ENCODE results near the gene JAZF1. TPM values are rescaled to one million over a fixed set of nuclear protein-coding genes. Genes with fewer than 3 reads are reported as not detected.
"Not testable (repeated sequence)": the region's sequence is repeated elsewhere in the genome, so short reads cannot be mapped to it uniquely, and the experiment has no call there.

The JAZF1 gene
- total RNA-seq, 2 donors from 2014 or later: 9.3 to 37.4 TPM

- no peaks in the 10 kb centered on the region for H3K27me3 ChIP-seq (replicated peaks; ENCODE audit: insufficient read depth)
- 73% methylated on average over 7 of the region's 7 CpGs for WGBS
- no peak overlapping the region for H3K4me3 ChIP-seq
- intact Hi-C loops (cut with DNase I): loop anchor here (5.0 kb wide), 1 partner anchor 91 kb away; no protein-coding TSS in a partner anchor
- no peak for DNase-seq (ENCODE audit: low spot score)
- H3K4me1 ChIP-seq (replicated peaks): no peaks in the 10 kb centered on the region
- H3K36me3 ChIP-seq: no peaks in the 10 kb centered on the region
- no peak overlapping the region for H3K27ac ChIP-seq
- TF ChIP-seq POLR2A (IDR thresholded peaks at IDR 0.05) (no peak), POLR2AphosphoS5 (IDR thresholded peaks at IDR 0.05) (no peak), CTCF (IDR thresholded peaks at IDR 0.05) (no peak)
- no peaks in the 10 kb centered on the region for H3K9me3 ChIP-seq
Measured at GRCh38 chr7:28018020-28018419, 162.6 kb downstream of the JAZF1 start.

GRCh38 chr7:28017372-28017771, 163.2 kb downstream of the JAZF1 start:
- intact Hi-C loops (cut with DNase I): loop anchor here (5.0 kb wide), 1 partner anchor 90 kb away; no protein-coding TSS in a partner anchor
- 88% methylated on average over 4 of the region's 4 CpGs for WGBS

GRCh38 chr7:28016297-28016696, 164.3 kb downstream of the JAZF1 start:
- Histone ChIP-seq H3K9me3 (no peaks in the 10 kb centered on the region), H3K36me3 (no peaks in the 10 kb centered on the region), H3K4me3 (no peak overlapping the region), H3K27me3 (replicated peaks; ENCODE audit: insufficient read depth) (no peaks in the 10 kb centered on the region), H3K27ac (no peak overlapping the region), H3K4me1 (replicated peaks) (no peaks in the 10 kb centered on the region)
- no peak for DNase-seq (ENCODE audit: low spot score)
- WGBS: 63% methylated on average over 2 of the region's 2 CpGs
- intact Hi-C loops (cut with DNase I): loop anchor here (5.0 kb wide), 1 partner anchor 89 kb away; no protein-coding TSS in a partner anchor
- TF ChIP-seq POLR2AphosphoS5 (IDR thresholded peaks at IDR 0.05): no peak
- TF ChIP-seq CTCF (IDR thresholded peaks at IDR 0.05): no peak
- TF ChIP-seq POLR2A (IDR thresholded peaks at IDR 0.05): no peak

More at GRCh38 chr7:28017372-28017771, 163.2 kb downstream of the JAZF1 start:
- Histone ChIP-seq H3K4me3 (no peak overlapping the region), H3K27me3 (replicated peaks; ENCODE audit: insufficient read depth) (no peaks in the 10 kb centered on the region), H3K9me3 (no peaks in the 10 kb centered on the region), H3K27ac (no peak overlapping the region), H3K36me3 (no peaks in the 10 kb centered on the region), H3K4me1 (replicated peaks) (no peaks in the 10 kb centered on the region)
- no peak for DNase-seq (ENCODE audit: low spot score)
- TF ChIP-seq POLR2A (IDR thresholded peaks at IDR 0.05) (no peak), POLR2AphosphoS5 (IDR thresholded peaks at IDR 0.05) (no peak)

- Histone ChIP-seq H3K9me3 (no peaks in the 10 kb centered on the region), H3K4me1 (replicated peaks) (no peaks in the 10 kb centered on the region), H3K36me3 (no peaks in the 10 kb centered on the region), H3K27me3 (replicated peaks; ENCODE audit: insufficient read depth) (no peaks in the 10 kb centered on the region), H3K27ac (no peak overlapping the region), H3K4me3 (no peak overlapping the region)
- TF ChIP-seq CTCF (IDR thresholded peaks at IDR 0.05) (no peak), POLR2A (IDR thresholded peaks at IDR 0.05) (no peak), POLR2AphosphoS5 (IDR thresholded peaks at IDR 0.05) (no peak)
- DNase-seq (ENCODE audit: low spot score): no peak
- 73% methylated on average over 4 of the region's 4 CpGs for WGBS
- intact Hi-C loops (cut with DNase I): loop anchor here (5.0 kb wide), 1 partner anchor 88 kb away; no protein-coding TSS in a partner anchor
Measured at GRCh38 chr7:28015169-28015568, 165.4 kb downstream of the JAZF1 start.

- not testable (repeated sequence) for H3K4me1 ChIP-seq (replicated peaks)
Measured at GRCh38 chr7:28014340-28014739, 166.3 kb downstream of the JAZF1 start.

GRCh38 chr7:28013441-28013840, 167.2 kb downstream of the JAZF1 start:
- intact Hi-C loops (cut with DNase I): no loop called here
- over 99% methylated on average over 5 of the region's 5 CpGs for WGBS
- Histone ChIP-seq H3K27me3 (replicated peaks; ENCODE audit: insufficient read depth) (no peaks in the 10 kb centered on the region), H3K36me3 (no peaks in the 10 kb centered on the region), H3K9me3 (no peaks in the 10 kb centered on the region), H3K27ac (no peak overlapping the region), H3K4me3 (no peak overlapping the region), H3K4me1 (replicated peaks) (no peaks in the 10 kb centered on the region)
- DNase-seq (ENCODE audit: low spot score): no peak
- no peak for TF ChIP-seq CTCF (IDR thresholded peaks at IDR 0.05)
- no peak for TF ChIP-seq POLR2A (IDR thresholded peaks at IDR 0.05)
- TF ChIP-seq POLR2AphosphoS5 (IDR thresholded peaks at IDR 0.05): no peak

More at GRCh38 chr7:28014340-28014739, 166.3 kb downstream of the JAZF1 start:
- WGBS: 79% methylated on average over 4 of the region's 4 CpGs
- DNase-seq (ENCODE audit: low spot score); H3K27me3 ChIP-seq (replicated peaks; ENCODE audit: insufficient read depth); intact Hi-C loops (cut with DNase I); H3K27ac ChIP-seq; H3K4me3 ChIP-seq; H3K9me3 ChIP-seq; H3K36me3 ChIP-seq: not testable (repeated sequence)

Data from prostate gland (tissue), 2 donors.